Anterior cingulate cortex (tissue), 58 donors: ENCODE results near the gene CLEC16A.
"Not testable (repeated sequence)": the region's sequence is repeated elsewhere in the genome, so short reads cannot be mapped to it uniquely, and the experiment has no call there.

ENCODE experiments used
- DNase-seq, 58 donors: peaks; one replicate each; lab custom pipeline; 2025; lab: John Stamatoyannopoulos, UW

CLEC16A gene

DNA sequence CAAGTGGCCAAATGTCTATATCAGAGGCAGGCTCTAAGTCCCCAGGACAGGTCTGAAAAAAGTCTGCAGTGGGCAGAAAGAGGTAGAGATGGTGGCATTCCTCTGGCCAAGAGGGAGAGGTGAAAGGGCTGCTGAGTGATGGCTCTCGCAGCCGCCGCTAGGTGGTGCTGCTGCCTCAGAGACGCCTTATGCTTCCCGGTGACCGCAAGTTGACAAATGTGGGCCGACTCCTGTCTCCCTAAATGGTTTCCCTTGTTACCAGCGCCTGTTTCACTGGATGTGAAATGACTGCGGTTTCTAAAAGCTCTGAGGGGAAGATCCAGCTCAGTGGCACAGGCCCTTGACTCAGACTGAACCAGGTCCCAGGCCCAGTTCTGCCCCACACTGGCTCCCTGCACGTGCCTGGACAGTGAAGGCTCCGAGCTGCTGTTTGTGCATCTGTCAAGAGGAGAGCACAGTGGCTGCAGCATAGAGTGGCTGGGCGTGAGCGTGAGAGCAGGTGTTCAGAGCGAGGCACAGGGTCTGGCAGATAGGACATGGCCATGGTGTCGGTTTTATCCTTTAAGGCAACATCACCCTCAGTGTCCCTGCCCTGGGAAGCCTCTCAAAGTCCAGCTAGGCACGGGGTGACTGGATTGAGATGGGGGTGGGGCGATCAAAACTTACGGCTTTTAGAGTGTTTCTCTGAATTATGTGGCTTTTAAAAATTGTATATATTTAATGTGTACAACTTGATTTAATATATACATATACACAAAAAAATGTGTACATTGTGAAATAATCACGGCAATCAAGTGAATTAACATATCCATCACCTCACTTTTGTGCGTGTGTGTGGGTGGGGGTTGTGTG, 19.9 kb downstream of the CLEC16A start:
- peak in 56 of 58 donors; percentile 15 to 84 (median 65) for DNase-seq

- DNase-seq: no peak
Measured at GRCh38 chr16:10964891-10965326, 20.5 kb downstream of the CLEC16A start.

DNA sequence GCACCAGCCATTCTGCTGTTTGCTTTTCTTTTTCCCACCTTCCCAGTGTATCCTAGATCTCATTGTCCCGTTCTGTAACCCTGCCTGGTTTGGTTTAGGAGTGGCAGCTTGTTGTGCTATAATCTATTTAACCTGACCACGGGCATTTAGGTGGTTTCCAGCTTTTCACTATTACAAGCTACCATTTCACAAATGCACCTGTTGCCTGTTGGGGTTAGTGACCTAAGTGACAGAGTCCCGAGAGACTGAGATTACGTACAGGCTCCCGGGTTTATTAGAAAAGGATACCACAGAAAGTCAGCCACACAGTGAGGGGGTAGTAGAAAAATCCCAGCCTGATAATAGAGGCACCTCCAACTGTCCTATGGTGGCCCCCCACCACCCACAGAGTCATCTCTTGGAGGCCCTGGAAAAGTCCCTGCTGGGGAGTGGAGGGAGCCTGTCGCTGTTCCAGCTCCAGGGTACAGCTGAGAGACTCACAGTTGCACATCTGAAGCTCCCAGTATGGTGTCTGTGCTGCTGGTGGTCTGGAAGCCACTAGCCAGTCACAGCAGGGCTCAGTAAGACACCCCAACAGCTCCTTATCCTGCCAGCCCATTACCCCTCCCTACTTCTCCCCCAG, 21.2 kb downstream of the CLEC16A start:
- no peak for DNase-seq

GRCh38 chr16:10966129-10966528, 21.8 kb downstream of the CLEC16A start:
- no peak for DNase-seq

DNA sequence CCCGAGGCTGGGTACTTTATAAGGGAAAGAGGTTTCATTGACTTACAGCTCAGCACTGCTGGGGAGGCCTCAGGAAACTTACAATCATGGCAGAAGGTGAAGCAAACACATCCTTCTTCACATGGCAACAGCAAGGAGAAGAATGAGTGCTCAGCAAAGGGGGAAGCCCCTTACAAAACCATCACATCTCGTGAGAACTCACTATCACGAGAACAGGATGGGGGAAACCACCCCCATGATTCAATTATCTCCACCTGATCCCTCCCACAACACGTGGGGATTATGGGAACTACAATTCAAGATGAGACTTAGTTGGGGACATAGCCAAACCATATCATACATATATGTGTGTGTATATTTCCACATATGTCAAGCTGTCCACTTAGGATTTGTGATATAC, 22.2 kb downstream of the CLEC16A start:
- DNase-seq: not testable (repeated sequence)

DNA sequence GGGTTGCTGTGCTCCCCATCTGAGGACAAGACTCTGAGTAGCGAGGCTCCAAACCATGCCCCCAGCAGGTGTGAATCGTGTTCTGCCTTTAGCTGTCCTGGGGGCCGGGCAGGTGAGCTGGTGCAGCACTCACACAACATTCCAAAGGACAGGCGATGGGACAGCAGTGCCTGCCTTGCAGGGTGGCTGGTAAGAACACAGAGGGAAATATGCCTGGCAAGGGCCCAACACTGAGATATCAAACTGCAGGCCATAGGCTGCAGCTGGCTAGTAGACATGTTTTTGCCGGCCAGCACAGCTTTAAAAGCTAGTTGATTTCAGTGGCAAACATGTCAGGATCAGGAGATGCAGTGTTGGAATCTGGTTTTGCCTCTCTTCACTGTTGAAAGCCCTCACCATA, 23.6 kb downstream of the CLEC16A start:
- no peak for DNase-seq

DNA sequence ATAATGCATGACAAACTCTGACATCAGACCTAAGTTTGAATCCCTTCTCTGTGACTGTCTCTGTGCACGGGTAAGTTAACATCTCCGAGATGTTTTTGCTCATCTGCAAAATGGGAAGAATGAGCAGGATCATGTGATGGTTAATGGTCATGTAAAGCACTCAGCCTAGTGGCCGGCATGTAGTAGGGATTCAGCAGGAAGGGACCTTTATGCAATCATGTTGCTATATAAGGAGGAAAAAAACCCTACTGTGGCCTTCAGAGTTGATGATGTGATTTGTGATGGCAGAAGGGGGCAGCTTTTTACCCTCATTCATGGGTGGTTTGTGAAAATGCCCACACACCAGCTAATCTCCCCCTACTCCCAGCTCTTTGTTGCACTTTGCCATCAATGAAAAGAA, 24.1 kb downstream of the CLEC16A start:
- no peak for DNase-seq

GRCh38 chr16:10969615-10970014, 25.3 kb downstream of the CLEC16A start:
- DNase-seq: no peak

DNA sequence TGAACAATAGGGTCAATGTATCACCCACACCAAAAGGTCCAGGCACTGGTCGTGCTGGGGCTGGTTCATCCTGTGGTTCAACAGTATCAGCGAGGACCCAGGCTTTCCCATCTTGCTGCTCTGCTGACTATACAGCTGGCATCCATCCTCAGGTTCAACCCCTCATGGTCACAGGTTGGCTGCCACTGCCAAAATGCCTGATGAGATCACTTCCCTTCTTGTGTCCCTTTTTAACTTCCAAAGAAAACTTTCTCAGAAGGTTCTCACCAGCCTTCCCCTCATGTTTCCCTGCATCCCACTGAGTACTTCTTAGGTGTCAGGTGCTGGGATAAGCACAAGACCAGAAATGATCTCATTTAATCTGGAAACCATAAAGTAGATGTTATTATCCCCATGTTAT, 25.7 kb downstream of the CLEC16A start:
- DNase-seq: no peak

- DNase-seq: peak in 25 of 58 donors; percentile 5 to 68 (median 31)
Measured at GRCh38 chr16:10971560-10971961, 27.2 kb downstream of the CLEC16A start.

GRCh38 chr16:10972108-10972818, 27.9 kb downstream of the CLEC16A start:
- DNase-seq: peak in 1 of 58 donors; percentile 10

DNA sequence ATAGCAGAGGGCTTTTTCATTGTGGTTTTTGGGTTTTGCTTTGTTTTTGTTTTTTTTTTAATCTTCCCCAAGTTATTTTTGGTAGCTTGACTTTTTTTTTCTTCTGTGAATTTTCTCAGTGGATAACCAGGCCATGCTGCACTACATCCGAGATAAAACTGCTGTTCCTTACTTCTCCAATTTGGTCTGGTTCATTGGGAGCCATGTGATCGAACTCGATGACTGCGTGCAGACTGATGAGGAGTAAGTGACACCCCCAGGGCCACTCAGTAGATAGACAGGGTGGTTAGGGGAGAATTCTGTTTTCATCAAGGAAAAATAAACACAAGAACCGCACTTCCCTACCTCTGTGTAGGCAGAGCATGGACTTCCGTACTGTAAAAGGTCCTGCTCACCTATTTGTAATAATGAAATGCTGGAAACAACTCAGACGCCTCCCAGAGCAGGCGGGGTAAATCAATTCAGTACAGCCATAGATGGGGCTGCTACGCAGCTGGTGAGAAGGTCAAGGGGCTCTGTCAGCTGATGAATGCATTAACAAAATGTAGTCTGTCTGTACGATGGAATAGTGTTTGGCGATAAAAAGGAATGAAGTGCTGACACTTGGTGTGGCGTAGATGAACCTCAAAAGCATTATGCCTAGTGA, 28.6 kb downstream of the CLEC16A start:
- no peak for DNase-seq

GRCh38 chr16:10976634-10977033, 32.3 kb downstream of the CLEC16A start:
- no peak for DNase-seq

DNA sequence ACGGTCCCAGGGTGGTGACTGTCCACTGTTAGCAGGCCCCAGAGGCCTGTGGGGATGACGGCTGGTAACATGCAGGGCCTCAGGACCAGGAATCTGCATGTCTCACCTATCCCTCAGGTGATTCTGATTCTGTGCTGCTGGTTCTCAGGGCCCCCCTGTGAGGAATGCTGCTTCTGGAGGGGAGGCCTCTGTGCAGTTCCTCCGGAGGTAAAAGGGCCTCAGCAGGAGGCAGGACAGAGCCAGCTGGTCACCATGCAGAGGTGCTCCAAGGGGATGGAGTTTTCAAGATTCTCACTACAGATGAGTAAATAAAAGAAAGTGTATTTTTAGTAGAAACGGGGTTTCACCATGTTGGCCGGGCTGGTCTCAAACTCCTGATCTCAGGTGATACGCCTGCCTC, 33.8 kb downstream of the CLEC16A start:
- DNase-seq: no peak

DNA sequence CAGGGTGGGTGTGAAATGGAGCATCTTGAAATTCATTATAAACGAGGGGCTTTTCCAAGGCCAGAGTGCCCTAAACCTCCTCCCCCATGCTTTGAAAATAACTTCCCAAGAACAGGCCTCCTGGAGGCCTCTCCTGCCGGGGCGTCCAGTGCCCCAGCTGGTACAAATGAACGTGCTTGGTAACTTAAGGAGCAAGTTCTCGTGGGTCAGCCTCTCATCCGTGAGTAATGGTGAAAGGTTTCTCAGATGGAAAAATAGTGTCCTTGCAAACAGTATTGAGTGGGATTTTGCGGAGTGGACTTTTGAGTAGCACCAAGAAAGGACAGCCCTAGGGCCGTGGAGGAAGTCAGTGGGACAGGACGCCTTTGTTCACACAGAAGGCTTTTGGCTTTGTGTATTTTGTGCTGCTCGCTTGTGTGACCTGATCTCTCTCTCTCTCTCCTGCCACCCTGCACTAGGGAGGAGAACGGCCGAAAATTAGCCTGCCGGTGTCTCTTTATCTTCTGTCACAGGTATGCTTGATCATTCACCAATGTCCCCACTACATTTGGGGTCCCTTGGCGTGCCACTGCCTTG, 34.6 kb downstream of the CLEC16A start:
- DNase-seq: peak in 4 of 58 donors; percentile 1 to 51 (median 14)

DNA sequence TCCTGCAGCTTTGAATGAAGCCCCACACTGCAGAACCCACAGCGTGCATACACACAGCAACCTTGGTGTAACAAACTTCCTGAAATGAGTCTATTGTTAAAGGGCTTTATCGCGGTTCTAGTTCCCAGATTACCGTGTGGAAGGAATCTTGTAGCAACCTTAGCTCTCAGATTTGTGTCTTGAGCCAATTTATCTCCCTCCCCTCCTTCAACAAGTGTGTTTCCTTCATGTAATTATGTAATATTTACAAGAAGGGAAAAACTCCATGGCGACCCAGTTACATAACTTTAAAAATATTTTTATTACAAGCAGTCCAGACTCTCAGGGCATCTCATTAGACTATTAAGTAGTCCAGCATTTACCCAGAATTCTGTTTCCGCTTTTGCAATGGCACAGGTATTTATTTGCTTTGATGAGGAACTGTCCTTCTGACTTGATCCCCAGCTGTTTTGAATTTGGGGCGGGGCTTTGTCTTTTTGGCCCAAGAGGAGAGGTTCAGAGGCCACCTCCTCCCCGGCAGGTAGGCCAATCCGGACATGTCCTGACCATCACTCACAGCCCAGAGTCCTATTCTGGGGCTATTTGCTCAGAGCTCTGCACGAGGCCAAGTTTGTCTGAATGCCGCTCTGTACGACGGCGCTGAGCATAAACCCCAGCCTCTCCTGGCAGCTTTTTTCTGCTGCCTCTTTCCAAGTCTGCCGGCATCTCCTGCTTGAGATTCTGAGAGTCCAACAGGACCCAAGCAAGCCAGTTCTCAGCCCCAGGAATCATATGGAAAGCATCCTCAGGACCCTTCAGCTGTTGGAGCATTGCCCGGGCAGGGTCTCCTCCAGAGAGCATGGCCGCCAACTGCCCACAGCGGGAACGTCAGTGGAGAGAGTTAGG, 35.6 kb downstream of the CLEC16A start:
- DNase-seq: peak in 50 of 58 donors; percentile 5 to 70 (median 32)

DNA sequence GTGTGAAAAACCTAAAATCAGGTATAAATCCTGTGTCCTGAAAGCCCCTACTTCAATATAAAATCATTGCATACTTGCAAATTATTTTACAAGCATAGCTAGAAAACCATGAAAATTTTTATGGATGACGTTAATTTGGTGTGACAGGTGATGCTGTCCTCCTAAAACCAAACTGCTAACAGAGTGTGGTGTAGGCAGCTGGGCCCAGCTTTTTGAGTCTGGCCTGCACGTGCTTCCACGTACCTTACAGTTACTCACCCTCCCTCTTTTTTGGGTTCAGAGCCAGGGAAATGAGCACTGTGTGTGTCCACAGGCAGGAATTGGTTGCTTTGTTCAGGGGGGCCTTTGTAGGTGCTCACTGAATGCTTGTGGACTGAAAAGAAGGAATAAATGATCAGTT, 36.4 kb downstream of the CLEC16A start:
- DNase-seq: no peak

DNA sequence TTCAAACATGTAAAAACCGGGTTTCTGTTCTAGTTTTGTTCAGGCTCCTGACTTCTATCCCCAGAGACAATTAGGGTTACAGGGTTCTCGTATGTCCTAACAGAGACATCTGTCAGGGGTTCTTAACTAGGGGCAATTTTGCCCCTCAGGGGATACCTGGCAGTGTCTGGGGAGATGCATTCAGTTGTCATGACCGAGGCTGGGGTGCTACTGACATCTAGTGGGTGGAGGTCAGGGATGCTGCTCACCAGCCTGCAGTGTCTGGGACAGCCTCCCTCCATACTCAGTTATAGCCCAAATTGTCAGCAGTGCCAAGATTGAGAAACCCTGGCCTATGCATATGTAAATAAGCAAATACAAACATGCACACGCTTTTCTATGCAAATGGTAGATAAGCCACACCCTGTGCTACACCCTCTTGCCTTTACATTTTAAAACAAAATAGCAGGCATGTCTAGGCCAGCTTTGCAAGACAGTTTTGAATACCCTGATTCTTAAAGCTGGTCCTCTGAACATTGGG, 37.4 kb downstream of the CLEC16A start:
- DNase-seq: peak in 1 of 58 donors; percentile 10
